Activated CD8-positive, alpha-beta memory T cell treated with anti-CD3 and anti-CD28 coated beads for 24 hours (primary cell): Measurements from ENCODE around the gene OR2C1.

ENCODE experiments used
- DNase-seq: peaks from one replicate; pipeline ENCODE4 v3.0.0-alpha.2; 2020

Gene OR2C1

GRCh38 chr16:3355589-3355988, at the start of gene OR2C1:
OR2C1 (plus strand) TSS chr16:3355889; CDS start chr16:3355941, 52 bp downstream.
- no peak for DNase-seq

GRCh38 chr16:3306078-3306477, 49.6 kb upstream of the OR2C1 start:
- no peak for DNase-seq

- DNase-seq: no peak
Measured at GRCh38 chr16:3311496-3311895, 44.2 kb upstream of the OR2C1 start.

GRCh38 chr16:3317315-3317999, 38.2 kb upstream of the OR2C1 start:
- no peak for DNase-seq

- no peak for DNase-seq
Measured at GRCh38 chr16:3321816-3322215, 33.9 kb upstream of the OR2C1 start.

GRCh38 chr16:3327514-3327913, 28.2 kb upstream of the OR2C1 start:
- no peak for DNase-seq

- no peak for DNase-seq
Measured at GRCh38 chr16:3328104-3328503, 27.6 kb upstream of the OR2C1 start.

- DNase-seq: no peak
Measured at GRCh38 chr16:3328643-3329042, 27.0 kb upstream of the OR2C1 start.

GRCh38 chr16:3346041-3346440, 9.6 kb upstream of the OR2C1 start:
- DNase-seq: no peak

- no peak for DNase-seq
Measured at GRCh38 chr16:3347586-3347985, 8.1 kb upstream of the OR2C1 start.

- DNase-seq: no peak
Measured at GRCh38 chr16:3348547-3349167, 7.0 kb upstream of the OR2C1 start.

GRCh38 chr16:3349175-3349574, 6.5 kb upstream of the OR2C1 start:
- DNase-seq: no peak

- DNase-seq: no peak
Measured at GRCh38 chr16:3356118-3356517, 429 bp downstream of the OR2C1 start.

GRCh38 chr16:3358871-3359270, 3.2 kb downstream of the OR2C1 start:
- no peak for DNase-seq

GRCh38 chr16:3362931-3363330, 7.2 kb downstream of the OR2C1 start:
- DNase-seq: no peak

- no peak for DNase-seq
Measured at GRCh38 chr16:3363793-3364192, 8.1 kb downstream of the OR2C1 start.

- DNase-seq: peak; percentile 90
Measured at GRCh38 chr16:3364774-3365427, 9.2 kb downstream of the OR2C1 start.

GRCh38 chr16:3369073-3369472, 13.4 kb downstream of the OR2C1 start:
- no peak for DNase-seq

GRCh38 chr16:3375680-3376079, 20.0 kb downstream of the OR2C1 start:
- no peak for DNase-seq

- DNase-seq: no peak
Measured at GRCh38 chr16:3377917-3378316, 22.2 kb downstream of the OR2C1 start.

GRCh38 chr16:3383045-3383448, 27.4 kb downstream of the OR2C1 start:
- no peak for DNase-seq

- DNase-seq: no peak
Measured at GRCh38 chr16:3388325-3388724, 32.6 kb downstream of the OR2C1 start.

GRCh38 chr16:3389663-3390338, 34.1 kb downstream of the OR2C1 start:
- DNase-seq: no peak

GRCh38 chr16:3400446-3400778, 44.7 kb downstream of the OR2C1 start:
- DNase-seq: no peak
